ENCODE measurements around the gene NKAIN2.

DNA sequence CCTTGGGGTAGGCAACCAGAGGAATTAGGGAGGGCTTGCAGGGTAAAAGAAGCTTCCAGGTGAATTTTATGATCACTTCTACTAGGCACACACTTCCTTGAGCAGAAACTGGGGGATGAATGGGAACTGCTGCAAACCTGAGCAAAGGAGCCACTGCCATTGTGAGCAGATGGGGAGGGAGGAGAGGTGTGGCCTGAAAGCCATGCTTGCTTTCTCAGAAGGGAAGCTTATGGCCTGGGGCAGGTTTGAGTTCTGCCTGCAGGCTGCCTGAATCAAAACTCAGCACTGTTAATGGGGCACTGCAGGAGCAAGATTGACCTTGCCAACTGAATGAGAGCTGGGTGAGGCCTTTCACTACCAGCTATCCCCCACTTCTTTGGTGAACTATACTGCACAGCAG lies 328.1 kb downstream of the NKAIN2 start:
- TF ChIP-seq, protein P1, sequence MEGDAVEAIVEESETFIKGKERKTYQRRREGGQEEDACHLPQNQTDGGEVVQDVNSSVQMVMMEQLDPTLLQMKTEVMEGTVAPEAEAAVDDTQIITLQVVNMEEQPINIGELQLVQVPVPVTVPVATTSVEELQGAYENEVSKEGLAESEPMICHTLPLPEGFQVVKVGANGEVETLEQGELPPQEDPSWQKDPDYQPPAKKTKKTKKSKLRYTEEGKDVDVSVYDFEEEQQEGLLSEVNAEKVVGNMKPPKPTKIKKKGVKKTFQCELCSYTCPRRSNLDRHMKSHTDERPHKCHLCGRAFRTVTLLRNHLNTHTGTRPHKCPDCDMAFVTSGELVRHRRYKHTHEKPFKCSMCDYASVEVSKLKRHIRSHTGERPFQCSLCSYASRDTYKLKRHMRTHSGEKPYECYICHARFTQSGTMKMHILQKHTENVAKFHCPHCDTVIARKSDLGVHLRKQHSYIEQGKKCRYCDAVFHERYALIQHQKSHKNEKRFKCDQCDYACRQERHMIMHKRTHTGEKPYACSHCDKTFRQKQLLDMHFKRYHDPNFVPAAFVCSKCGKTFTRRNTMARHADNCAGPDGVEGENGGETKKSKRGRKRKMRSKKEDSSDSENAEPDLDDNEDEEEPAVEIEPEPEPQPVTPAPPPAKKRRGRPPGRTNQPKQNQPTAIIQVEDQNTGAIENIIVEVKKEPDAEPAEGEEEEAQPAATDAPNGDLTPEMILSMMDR (IDR thresholded peaks at IDR 0.05; ENCODE audit: extremely low read depth in 1 of 2, insufficient read depth in 1 of 2, low read depth in 1 of 2, low read length in 2 of 2), result no peak
- TF ChIP-seq POLR2AphosphoS5 (IDR thresholded peaks at IDR 0.05; ENCODE audit: insufficient read depth, low read depth, low read length), result no peak
- TF ChIP-seq, protein P2, sequence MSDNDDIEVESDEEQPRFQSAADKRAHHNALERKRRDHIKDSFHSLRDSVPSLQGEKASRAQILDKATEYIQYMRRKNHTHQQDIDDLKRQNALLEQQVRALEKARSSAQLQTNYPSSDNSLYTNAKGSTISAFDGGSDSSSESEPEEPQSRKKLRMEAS (IDR thresholded peaks at IDR 0.05; ENCODE audit: insufficient read depth, insufficient read length), result no peak
